ENCODE measurements around the gene KNOP1.
A peak's percentile ranks its signal among the peaks of the same experiment; 100 is the strongest.

KNOP1 gene, protein sequence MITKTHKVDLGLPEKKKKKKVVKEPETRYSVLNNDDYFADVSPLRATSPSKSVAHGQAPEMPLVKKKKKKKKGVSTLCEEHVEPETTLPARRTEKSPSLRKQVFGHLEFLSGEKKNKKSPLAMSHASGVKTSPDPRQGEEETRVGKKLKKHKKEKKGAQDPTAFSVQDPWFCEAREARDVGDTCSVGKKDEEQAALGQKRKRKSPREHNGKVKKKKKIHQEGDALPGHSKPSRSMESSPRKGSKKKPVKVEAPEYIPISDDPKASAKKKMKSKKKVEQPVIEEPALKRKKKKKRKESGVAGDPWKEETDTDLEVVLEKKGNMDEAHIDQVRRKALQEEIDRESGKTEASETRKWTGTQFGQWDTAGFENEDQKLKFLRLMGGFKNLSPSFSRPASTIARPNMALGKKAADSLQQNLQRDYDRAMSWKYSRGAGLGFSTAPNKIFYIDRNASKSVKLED

DNA sequence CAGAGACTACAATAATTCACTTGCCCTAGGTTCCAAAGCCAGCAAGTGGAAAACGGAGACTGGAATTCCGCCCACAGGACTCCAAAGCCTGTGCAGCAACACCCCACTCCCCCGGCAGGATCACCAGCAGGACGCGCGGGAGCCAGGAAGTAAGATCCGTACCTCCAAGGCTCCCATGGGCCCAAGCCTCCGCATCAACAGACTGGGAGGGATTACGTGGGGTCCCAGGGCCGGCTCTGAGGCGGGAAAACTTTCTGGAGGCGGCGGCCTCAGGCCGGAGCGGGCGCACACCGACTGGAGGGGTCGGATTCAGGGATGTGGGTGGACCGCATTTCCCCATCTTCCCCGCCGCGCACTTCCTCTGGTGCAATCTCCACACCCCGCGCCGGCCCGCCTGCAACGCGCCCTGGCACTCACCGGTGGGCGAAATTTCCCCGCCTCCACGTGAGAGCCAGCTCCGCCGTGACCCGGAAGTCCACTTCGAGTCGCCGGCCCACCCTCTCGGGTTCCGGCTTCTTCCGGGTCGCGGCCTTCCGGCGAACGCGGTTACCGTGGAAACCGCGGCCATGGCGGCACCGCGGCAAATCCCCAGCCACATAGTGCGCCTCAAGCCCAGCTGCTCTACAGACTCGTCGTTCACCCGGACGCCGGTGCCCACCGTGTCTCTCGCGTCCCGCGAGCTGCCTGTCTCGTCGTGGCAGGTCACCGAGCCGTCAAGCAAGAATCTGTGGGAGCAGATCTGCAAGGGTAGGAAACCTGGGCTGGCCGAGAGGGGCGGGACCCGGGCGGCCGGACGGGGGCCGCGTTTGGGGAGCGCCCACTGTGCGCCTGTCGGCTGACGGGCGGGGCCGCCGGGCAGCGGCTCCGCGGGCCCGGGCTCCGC is at the start of gene KNOP1, which contains the start of gene IQCK:
Gene KNOP1 (minus strand): TSS at position 487 of the 883 bp plus-strand sequence. CDS start 3,192 bp downstream, outside the sequence.
Gene IQCK (plus strand): TSS at position 531 of the 883 bp plus-strand sequence. CDS start 36 bp downstream, at position 567.
- FAIRE-seq = no peak

DNA sequence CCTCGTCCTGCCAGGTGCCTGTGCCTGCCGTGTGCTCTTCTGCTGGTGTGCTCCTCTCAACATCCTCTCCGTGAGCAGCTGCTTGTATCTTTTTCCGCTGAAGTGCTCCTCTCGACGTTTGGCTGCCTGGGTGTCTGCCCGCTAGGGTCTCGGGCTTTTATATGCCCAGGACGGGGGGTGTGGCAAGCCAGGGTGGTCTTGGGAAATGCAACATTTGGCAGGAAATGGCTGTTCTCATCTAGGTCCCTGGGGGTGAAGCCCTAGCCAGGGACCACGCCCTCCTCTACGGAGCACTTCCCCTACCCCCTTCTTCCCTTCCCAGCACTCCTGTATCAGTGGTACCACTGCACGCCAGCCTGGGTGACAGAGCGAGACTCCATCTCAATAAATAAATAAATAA is 49.5 kb upstream of the KNOP1 start:
- FAIRE-seq = no peak

DNA sequence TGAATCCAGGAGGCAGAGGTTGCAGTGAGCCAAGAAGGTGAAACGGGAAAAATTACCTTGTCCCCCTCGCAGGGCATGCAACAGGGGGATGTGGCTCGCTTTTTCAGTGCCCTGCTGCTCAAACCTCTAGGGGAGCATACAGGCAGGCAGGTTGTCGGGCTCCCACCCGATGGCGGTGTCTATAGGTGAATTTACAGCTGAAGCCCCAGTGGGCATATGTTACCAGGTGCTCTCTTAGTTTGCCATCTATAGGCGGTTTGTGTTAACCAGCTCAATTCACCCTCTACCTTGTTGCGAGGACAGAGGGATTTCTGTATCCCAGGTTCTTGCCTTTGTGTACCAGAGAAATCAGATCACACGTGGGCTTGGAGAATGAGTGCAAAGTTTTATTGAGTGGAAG is 49.0 kb upstream of the KNOP1 start:
- FAIRE-seq = no peak

DNA sequence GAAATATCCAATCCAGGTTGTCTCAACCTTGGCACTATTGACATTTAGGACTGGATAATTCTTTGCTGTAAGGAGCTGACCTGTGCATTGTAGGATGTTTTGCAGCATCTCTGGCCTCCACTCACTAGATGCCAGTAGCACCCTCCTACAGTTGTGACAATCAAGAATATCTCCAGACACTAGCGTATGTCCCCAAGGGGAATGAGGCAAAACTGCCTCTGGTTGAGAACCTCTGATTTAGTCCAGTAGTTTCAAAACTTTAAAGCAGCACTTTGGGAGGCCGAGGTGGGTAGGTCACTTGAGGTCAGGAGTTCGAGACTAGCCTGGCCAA is 48.5 kb upstream of the KNOP1 start:
- no peak for FAIRE-seq

DNA sequence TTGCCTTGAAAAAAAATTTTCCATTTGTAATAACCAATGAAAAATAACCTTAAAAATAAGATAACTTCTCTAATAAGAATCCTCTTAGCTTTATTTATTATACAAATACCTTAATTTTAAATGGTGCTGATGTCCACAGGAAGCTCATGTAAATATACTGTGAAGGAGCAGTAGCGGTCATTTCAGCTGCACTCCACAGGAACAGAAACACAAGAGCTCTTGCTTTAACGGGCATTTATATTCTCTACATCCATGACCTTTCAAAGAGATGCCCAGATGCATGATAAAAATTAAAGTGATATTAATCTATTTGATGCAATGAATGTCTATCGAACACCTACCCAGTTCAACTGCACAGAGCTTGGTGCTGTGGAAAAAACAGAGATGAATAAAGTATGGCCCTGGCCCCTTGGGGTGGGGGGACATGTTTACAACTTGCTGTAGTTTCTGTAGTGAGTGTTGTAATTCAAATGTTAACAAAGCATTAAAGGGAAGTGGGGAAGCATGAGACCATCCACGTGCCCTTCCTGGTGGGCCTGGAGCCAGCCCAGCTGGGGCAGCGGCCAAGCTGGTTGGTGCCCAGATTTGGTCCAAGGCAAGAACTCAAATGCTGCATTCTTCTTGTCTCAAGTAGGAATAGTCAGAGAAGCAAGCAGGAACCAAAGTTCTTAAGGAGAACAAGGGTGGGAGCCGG is 48.0 kb upstream of the KNOP1 start:
- no peak for FAIRE-seq

DNA sequence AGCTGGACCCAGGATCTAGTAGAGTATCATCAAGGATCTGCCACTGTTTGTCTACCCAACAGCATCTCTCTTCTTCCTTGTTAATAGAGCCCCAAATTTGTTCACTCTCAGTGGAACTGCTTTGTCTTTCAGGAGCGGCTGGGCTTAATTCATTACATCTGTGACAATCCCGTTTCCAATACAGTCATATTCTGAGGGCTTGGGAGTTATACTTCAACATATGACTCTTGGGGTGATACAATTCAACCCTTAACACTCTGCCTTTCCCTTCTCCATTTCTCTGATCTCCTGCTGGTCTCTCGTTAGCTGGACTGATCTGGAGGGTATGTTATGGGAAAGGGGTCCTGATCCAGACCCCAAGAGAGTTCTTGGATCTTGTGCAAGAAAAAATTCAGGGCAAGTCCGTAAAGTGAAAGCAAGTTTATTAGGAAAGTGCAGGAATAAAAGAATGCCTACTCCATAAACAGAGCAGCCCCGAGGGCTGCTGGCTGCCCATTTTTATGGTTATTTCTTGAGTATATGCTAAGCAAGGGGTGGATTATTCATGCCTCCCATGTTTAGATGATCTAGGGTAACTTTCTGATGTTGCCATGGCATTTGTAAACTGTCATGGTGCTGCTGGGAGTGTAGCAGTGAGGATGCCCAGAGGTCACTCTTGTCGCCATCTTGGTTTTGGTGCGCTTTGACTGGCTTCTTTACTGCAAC is 42.5 kb upstream of the KNOP1 start:
- FAIRE-seq = no peak

DNA sequence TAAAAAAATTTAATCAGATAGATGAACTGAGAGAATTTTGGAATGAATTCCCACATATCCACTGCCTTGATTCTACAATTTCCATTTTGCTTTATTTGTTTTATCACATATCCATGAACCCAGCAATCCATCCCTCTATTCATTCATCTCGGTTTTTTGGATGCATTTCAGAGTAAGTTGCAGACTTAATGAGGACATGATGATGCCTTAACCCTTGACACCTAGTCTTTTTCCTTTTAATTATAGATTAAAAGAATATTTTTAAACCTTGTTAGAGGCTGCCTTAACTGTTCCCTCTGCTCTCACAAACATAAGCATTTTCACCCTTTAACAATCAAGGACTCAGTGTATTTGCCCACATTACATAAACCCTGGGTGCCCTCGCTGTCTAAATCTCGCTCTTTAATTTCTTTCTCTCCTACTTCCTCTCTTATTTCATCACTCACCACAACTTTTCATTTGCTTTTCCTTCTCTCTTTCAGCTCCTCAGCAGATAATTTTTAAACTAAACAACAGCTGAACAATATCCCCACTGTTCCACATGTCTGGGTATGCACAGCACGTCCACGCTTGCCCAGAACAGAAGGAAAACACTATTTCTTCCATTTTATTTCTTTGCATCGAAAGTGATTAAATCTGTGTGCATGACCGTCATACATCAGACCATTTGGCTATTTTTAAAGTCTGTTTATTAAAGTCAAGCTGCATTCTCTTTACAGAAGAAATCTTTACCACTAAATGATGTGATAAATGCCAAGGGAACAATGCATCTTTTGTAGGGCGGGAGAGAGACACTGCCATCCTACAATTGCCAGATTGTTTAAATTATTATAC is 40.0 kb upstream of the KNOP1 start:
- FAIRE-seq = no peak

DNA sequence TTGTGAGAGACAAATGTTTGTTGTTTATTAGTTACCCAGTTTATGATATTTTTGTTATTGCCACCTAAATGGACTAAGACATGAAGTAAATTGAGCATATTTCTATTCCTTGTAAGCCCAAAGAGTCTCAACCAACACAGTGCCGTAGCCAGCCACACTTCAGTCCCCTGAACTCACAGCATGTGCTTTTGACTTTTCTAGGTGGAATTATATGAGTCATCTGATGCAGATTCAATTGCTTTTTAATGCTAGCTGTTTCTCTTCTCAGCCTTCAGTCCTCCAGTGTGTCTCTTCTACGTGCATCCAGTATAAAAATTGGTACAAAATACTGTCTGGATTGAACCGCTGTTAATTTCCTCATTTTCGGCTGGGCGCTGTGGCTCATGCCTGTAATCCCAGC is 39.0 kb upstream of the KNOP1 start:
- FAIRE-seq = no peak

DNA sequence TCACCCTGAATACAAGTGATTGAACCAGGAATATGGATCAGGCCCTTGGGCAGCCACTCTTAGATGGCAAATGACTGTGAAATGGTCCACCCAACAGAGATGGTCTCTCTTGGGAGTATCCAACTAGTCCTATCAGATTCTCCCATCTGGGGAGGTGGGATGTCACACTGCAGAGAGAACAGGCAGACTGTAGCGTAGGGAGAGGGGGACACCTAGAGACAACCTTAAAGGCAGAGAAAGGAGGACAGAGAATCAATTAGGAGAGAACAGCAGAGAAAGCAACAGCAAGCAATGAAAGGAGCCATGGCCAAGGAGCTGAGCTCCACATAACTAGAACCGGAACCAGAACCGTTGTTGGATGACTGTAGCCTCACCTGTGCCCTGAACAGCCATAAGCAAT is 37.2 kb upstream of the KNOP1 start:
- no peak for FAIRE-seq

DNA sequence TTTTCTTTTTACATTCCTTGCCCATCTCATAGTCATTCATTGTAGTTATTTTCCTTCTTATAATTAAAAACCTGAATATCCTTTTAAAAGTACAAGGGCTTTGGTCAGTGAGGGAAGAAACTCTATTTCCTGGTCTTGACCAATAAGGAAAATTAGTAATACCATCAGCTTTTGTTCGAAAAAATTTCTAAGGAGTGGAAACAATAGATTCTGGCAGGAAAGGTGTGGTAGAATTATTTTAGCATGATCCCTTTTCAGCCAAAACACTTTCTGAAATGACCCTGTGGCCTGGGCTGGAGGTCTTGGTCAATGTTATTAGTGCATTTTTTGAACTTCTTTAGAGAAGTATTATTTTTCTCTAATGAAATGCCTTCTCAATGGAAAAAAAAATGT is 36.6 kb upstream of the KNOP1 start:
- no peak for FAIRE-seq

DNA sequence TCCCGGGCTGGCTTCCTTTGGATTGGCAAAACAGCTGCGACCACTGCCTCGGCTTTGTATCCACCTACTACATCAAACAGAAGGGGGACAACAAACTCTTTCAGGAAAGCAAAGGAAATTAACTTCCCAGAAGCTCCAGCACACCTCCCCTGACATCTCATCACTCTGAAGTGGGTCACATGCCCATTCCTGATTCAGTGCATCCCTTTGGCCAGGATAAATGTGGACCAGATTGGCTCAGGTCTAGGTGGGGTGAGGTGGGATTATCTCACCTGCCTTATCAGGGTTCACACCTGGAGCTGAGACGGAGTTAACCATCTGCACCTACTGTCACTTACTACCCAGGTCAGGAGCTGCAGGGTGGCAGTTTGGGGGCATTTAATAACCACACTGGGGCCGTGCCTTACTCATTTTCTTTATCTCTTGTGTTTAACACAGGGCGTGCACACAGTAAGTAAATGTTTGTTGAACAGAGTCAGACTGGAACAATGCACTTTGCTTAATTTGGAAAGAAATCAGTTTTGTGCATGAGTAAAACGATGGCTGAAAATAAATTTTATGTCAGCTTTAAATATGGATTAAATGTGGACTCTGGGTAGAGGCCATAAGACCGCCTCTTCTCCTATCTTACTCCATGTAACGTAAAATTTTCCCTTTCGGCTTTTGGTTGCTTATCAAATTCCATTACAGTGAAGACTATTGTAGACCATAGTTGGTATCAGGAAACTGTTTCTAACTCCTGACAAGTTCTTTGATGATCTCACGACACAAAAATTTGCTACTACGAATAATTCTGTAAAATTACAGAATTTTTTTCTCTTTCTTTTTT is 36.0 kb upstream of the KNOP1 start:
- no peak for FAIRE-seq

DNA sequence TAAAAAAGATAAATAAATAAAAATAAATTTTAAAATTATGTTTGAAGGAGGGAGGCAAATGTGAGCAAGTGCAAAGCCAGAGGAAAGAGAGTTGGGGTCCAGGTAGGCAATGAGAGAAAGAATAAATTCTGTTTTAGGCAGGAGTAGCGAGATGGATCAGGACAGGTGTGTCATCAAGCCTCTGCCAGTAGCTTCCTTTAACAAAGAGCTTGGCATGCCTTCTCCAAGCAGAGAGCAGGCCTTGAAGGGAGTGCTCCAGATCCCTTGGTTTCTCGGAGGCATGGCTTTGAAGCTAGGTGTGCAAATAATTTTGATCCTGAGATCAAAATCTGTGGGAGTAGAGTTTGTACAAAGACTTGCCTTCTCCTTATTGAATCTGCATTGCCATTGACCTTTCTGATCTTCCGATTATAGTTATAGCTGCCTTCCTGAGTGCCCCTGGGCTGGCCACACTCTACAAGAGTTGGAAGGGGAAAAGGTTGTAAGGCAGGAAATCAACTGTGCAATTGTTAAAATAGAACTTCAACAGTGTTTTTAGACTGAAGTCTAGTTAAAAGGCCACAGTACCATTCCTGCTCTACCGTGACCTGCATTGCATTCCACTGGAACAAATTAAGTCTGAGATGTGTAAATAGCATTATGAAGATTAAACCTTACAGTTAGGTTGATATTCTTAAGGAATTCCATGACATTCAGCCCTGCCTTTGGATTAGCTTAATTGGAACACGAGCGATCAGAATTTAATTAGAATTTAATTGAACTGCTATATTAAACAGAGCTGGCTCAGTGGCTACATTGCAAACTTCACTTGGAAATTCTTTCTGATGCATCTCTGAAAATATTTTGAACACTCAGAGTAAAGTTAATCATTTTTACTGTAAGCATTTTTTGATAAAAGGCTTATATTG is 33.7 kb upstream of the KNOP1 start:
- FAIRE-seq = no peak

DNA sequence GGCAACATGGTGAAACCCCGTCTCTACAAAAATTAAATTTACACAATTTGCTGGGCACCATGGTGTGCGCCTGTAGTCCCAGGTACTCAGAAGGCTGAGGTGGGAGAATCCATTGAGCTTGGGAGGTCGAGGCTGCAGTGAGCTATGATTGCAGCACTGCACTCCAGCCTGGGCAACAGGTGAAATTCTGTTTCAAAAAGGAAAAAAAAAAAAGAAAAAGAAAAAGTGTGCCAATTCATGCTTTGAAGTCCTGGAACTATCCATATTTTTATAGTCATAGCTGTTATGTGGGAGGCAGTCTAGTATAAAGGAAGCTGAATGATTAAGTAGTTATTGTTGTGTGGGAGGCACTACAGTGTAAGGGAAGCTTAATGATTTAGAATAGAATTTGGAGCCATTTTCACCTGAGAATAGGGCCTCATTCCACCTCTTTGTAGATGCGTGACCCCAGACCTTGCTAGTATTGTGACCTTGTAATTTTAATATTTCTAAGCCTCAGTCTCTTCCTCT is 31.6 kb upstream of the KNOP1 start:
- no peak for FAIRE-seq

DNA sequence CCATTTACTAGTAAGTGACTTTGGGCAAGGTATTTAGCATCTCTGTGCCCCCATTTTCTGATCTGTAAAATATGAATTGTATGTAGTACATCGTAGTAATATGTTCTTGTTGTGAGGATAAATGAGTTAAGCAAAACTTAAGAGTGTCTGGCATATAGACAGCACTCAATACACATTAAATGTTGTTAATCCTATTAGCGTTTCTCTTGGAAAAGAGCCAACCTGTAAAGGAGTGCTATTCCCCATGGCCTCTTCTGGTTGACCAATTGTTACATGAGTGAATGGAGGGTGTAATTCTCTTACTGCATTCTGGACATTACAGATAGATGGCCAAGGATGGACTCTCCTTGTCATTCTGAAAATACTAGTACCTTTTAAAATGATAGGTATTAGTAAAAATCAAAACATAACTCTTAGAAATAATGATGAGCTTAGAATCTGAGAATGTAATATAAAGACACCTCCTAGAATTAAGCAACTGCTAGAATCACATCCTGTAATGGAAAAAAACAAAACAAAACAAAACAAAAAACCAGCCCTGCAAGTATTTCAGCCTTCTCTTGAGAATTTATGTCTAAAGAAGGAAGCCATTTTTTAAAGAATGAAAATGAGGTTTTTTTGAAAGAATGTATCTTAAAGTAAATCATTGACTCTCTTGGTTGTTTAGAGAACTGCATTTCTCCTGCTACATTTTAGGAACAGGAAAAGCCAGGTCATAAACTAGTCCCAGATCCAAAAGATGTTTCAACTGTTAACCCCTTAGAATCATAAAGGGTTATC is 30.6 kb upstream of the KNOP1 start:
- peak; percentile 74 for FAIRE-seq

DNA sequence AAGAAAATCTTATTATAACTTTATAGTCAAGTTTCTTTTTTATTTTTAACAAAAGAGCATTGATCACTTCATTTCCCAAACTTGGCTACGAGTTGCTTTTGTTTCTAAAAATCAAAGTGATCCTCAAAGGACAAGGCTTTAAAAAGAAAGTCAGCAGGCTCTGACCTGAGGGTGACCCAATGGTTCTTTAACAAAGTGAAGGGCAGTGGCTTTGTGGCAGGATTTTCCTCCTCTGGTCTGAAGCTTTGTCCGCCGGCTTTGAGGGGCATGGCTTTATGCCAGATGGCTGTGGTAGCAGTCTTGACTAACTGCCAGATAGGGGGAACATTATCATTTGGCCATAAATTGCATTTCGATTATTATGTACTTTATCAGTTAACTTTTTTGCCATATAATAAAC is 28.5 kb upstream of the KNOP1 start:
- no peak for FAIRE-seq

DNA sequence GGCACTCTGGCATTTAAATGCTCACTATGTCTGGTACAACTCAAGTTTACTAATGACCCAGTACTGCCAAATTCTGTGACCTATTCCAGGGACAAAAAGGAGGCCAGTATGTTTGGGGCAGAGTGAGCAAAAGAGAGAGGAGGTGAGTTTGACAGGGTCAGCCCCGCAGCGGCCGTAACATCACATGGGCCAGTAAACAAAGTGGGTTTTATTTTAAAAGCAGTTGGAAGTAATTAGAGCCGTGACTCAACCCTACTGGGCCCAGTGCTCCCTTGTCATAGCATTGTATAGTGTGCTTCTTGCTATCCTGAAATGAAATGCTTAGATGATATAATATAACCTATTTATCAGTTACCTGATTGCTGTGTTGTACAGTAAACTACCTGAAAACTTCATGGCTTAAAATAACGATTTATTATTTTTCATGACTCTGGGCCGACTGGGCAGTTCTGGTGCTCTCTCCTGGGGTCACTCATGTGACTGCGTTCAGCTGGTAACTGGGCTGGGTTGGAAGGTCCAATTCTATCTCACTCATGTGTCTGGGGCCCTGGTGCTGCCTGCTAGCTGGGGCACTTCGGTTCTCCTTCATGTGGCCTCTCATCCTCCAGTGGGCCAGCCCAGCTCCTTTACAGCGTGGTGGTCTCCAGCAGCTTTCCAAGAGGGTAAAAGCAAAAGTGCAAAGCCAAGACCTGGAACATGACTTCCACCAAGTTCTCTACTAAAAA is 27.4 kb upstream of the KNOP1 start:
- no peak for FAIRE-seq

DNA sequence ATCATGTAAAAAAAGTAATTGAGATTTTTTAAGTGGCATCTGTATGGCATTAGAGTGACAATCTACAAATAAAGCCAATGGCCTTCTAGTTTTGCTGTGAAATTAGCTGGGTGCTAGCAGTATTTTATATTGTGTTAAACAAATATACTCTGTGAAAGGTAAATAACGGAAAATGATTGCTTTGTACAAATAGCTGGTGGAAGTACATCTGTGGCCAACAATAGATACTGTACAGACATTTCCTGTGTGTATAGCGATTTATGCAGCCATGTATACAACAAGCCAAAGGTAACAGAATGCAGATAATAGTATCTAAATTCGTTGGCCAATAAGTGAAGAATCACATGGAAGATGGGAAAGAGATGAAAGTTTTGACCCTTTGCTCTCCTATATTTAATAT is 26.6 kb upstream of the KNOP1 start:
- FAIRE-seq = no peak

DNA sequence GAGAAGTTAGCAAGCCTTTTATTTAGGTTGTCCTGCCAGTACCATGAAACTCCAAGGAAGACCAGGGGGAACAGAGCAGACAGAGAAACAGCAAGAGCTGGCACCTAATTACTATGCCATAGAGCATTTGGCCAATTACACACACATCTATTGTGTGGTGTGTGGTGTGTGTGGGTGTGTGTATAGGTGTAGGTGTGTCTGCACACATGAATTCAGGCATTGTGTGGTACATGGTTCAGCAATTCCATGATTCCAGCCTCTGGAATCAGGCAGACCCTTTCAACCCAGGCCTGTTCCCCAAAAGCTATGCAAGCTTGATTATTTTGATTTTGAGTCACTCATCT is 25.8 kb upstream of the KNOP1 start:
- no peak for FAIRE-seq

All from endometrium (tissue), 2 donors.